ENCODE measurements around the gene PWWP3B. TPM values are rescaled to one million over a fixed set of nuclear protein-coding genes. Genes with fewer than 3 reads are reported as not detected.

Gene PWWP3B
- total RNA-seq (1 to 10 TPM; 1.0 to 2.9 TPM), polyA plus RNA-seq (under 1 TPM; 0.18 to 0.73 TPM)
- long read RNA-seq, donor 1, full-length matches to known transcripts = 1 of 1 reads
- long read RNA-seq, donor 1, partial matches to known transcripts = 0 of 1 reads
- long read RNA-seq, donor 1, other reads (novel, unspliced or antisense) = 0 of 1 reads
- long read RNA-seq, donor 2 = 0 reads
- long read RNA-seq, donor 3, partial matches to known transcripts = 0 of 1 reads
- long read RNA-seq, donor 3, other reads (novel, unspliced or antisense) = 0 of 1 reads
- long read RNA-seq, donor 4, full-length matches to known transcripts = 2 of 2 reads
- long read RNA-seq, donor 4, partial matches to known transcripts = 0 of 2 reads
- long read RNA-seq, donor 4, other reads (novel, unspliced or antisense) = 0 of 2 reads
- long read RNA-seq, donor 5, partial matches to known transcripts = 0 of 1 reads
- long read RNA-seq, donor 5, other reads (novel, unspliced or antisense) = 0 of 1 reads

GRCh38 chrX:106168107-106168506 is at the start of gene PWWP3B:
TSS of gene PWWP3B (plus strand) at chrX:106168305. CDS start at chrX:106205433, 37,128 bp downstream.
- peak; percentile 41 to 64 (median 48) for DNase-seq
- Histone ChIP-seq H3K27ac (ENCODE audit: low read depth in 1 of 2, low read length in 1 of 2) (no peak within 1 kb of the TSS), H3K4me3 (no peak within 1 kb of the TSS), H3K36me3 (ENCODE audit: control insufficient read depth in 4 of 4, insufficient read depth in 4 of 4, low read length in 4 of 4) (no peaks in the 10 kb centered on the region), H3K9ac (ENCODE audit: insufficient read depth in 1 of 2, low read length in 2 of 2) (no peak within 1 kb of the TSS), H3K27me3 (ENCODE audit: control insufficient read depth in 3 of 3, insufficient read depth in 3 of 3, low read length in 2 of 3) (peaks cover 0 to 29% (median 14%) of the 10 kb centered on the region in 3 donors), H3K4me1 (ENCODE audit: control insufficient read depth in 5 of 5, insufficient read depth in 5 of 5, low read length in 5 of 5) (no peaks in the 10 kb centered on the region), H3K9me3 (ENCODE audit: control insufficient read depth in 4 of 4, insufficient read depth in 3 of 4, low read length in 3 of 4) (no peaks in the 10 kb centered on the region)
- 15 to 29% methylated on average over 14 of the region's 14 CpGs for WGBS, 2 donors
- ATAC-seq (ENCODE audit: insufficient read depth, low FRiP score) = no peak
- TF ChIP-seq, protein P1, sequence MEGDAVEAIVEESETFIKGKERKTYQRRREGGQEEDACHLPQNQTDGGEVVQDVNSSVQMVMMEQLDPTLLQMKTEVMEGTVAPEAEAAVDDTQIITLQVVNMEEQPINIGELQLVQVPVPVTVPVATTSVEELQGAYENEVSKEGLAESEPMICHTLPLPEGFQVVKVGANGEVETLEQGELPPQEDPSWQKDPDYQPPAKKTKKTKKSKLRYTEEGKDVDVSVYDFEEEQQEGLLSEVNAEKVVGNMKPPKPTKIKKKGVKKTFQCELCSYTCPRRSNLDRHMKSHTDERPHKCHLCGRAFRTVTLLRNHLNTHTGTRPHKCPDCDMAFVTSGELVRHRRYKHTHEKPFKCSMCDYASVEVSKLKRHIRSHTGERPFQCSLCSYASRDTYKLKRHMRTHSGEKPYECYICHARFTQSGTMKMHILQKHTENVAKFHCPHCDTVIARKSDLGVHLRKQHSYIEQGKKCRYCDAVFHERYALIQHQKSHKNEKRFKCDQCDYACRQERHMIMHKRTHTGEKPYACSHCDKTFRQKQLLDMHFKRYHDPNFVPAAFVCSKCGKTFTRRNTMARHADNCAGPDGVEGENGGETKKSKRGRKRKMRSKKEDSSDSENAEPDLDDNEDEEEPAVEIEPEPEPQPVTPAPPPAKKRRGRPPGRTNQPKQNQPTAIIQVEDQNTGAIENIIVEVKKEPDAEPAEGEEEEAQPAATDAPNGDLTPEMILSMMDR (IDR thresholded peaks at IDR 0.05; ENCODE audit: control extremely low read depth, extremely low read depth) = no peak

DNA sequence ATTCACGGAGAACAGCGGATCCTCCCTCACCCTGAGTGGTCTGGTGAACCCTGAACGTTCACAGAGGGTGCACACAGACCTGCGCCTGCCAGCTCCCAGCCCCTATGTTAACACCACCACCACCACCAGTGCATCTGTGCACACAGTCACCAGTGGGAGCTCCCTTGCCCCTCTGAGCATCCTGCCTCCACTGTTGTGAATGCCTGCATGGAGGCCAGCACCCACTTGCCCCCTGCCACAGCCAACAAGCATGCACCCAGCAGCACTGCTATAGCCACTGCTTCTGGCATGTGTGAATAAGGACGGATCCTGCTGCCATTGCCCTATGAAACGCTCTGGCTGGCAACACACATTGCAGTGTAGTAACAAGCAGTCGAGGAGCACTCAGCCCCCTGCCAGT is 29.1 kb upstream of the PWWP3B start:
- H3K36me3 ChIP-seq (ENCODE audit: control insufficient read depth in 4 of 4, insufficient read depth in 4 of 4, low read length in 4 of 4) = no peaks in the 10 kb centered on the region
- WGBS, 2 donors = 67 to 83% methylated on average over 7 of the region's 7 CpGs
- H3K27ac ChIP-seq (ENCODE audit: low read depth in 1 of 2, low read length in 1 of 2) = no peak overlapping the region
- H3K9ac ChIP-seq (ENCODE audit: insufficient read depth in 1 of 2, low read length in 2 of 2) = no peak overlapping the region
- TF ChIP-seq, protein P1 (IDR thresholded peaks at IDR 0.05; ENCODE audit: control extremely low read depth, extremely low read depth) = no peak
- DNase-seq (no peak), ATAC-seq (ENCODE audit: insufficient read depth, low FRiP score) (no peak)
- peaks cover 0 to 4% (median 0%) of the 10 kb centered on the region in 3 donors for H3K27me3 ChIP-seq (ENCODE audit: control insufficient read depth in 3 of 3, insufficient read depth in 3 of 3, low read length in 2 of 3)
- no peaks in the 10 kb centered on the region for H3K4me1 ChIP-seq (ENCODE audit: control insufficient read depth in 5 of 5, insufficient read depth in 5 of 5, low read length in 5 of 5)
- H3K4me3 ChIP-seq = no peak overlapping the region
- H3K9me3 ChIP-seq (ENCODE audit: control insufficient read depth in 4 of 4, insufficient read depth in 3 of 4, low read length in 3 of 4) = peaks cover 0 to 7% (median under 1%) of the 10 kb centered on the region in 4 donors

GRCh38 chrX:106144755-106145639 is 23.1 kb upstream of the PWWP3B start:
- Histone ChIP-seq H3K4me1 (ENCODE audit: control insufficient read depth in 5 of 5, insufficient read depth in 5 of 5, low read length in 5 of 5) (no peaks in the 10 kb centered on the region), H3K27me3 (ENCODE audit: control insufficient read depth in 3 of 3, insufficient read depth in 3 of 3, low read length in 2 of 3) (peaks cover 0 to 8% (median 0%) of the 10 kb centered on the region in 3 donors), H3K36me3 (ENCODE audit: control insufficient read depth in 4 of 4, insufficient read depth in 4 of 4, low read length in 4 of 4) (no peaks in the 10 kb centered on the region), H3K27ac (ENCODE audit: low read depth in 1 of 2, low read length in 1 of 2) (no peak overlapping the region), H3K9me3 (ENCODE audit: control insufficient read depth in 4 of 4, insufficient read depth in 3 of 4, low read length in 3 of 4) (peaks cover 0 to 4% (median under 1%) of the 10 kb centered on the region in 4 donors), H3K9ac (ENCODE audit: insufficient read depth in 1 of 2, low read length in 2 of 2) (no peak overlapping the region), H3K4me3 (no peak overlapping the region)
- TF ChIP-seq, protein P1 (IDR thresholded peaks at IDR 0.05; ENCODE audit: control extremely low read depth, extremely low read depth) = no peak
- WGBS, 2 donors = 66 to 84% methylated on average over 5 of the region's 5 CpGs
- ATAC-seq (ENCODE audit: insufficient read depth, low FRiP score) = no peak
- DNase-seq = no peak
